ENCODE data around the gene SIN3A. TPM values are rescaled to one million over a fixed set of nuclear protein-coding genes. Genes with fewer than 3 reads are reported as not detected.
"Not testable (repeated sequence)": the region's sequence is repeated elsewhere in the genome, so short reads cannot be mapped to it uniquely, and the experiment has no call there.

SIN3A gene
- total RNA-seq, 1 experiment from 2014 or later = 42.7 TPM

DNA sequence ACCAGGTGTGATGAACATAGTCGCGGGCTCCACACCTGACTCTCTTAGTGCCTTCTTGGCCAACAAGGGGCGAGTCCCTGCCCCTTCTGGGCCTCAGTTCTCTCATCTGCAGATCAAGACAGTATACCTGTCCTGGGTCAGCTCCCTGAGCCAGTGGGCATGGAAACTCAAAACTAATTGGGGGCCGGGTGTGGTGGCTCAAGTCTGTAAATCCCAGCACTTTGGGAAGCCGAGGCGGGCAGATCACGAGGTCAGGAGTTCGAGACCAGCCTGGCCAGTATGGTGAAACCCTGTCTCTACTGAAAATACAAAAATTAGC is 102.2 kb downstream of the SIN3A start:
- DNase-seq; H3K36me3 ChIP-seq (replicated peaks; ENCODE audit: control insufficient read depth, insufficient read depth, low read length); H3K4me3 ChIP-seq (ENCODE audit: insufficient read depth, low read depth, low read length): not testable (repeated sequence)
- peaks cover 24% of the 10 kb centered on the region for H3K27me3 ChIP-seq (ENCODE audit: control insufficient read depth, insufficient read depth, low read length)

DNA sequence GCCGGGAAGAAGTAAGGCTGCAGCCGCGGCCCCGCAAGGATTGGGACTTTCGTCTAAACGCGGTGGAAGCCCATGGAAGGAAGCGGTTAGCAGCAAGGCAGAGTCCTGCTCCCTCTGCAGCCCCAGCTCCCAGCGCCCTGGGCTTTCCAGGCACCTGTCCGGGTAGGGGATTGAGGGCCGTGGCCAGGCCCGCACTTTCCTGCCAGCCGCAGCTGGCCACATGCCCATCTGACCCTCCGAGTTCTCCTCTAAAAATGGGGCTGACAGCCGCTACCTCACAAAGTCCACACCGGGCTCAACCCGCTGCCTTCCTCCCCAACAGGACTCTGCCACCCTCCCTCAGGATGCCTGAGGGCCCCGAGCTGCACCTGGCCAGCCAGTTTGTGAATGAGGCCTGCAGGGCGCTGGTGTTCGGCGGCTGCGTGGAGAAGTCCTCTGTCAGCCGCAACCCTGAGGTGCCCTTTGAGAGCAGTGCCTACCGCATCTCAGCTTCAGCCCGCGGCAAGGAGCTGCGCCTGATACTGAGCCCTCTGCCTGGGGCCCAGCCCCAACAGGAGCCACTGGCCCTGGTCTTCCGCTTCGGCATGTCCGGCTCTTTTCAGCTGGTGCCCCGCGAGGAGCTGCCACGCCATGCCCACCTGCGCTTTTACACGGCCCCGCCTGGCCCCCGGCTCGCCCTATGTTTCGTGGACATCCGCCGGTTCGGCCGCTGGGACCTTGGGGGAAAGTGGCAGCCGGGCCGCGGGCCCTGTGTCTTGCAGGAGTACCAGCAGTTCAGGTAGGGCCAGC is 102.7 kb downstream of the SIN3A start:
- peak; percentile 82 for DNase-seq
- Histone ChIP-seq H3K27me3 (ENCODE audit: control insufficient read depth, insufficient read depth, low read length) (peaks cover 24% of the 10 kb centered on the region), H3K36me3 (replicated peaks; ENCODE audit: control insufficient read depth, insufficient read depth, low read length) (no peaks in the 10 kb centered on the region), H3K4me3 (ENCODE audit: insufficient read depth, low read depth, low read length) (peak overlapping the region; percentile 79)

DNA sequence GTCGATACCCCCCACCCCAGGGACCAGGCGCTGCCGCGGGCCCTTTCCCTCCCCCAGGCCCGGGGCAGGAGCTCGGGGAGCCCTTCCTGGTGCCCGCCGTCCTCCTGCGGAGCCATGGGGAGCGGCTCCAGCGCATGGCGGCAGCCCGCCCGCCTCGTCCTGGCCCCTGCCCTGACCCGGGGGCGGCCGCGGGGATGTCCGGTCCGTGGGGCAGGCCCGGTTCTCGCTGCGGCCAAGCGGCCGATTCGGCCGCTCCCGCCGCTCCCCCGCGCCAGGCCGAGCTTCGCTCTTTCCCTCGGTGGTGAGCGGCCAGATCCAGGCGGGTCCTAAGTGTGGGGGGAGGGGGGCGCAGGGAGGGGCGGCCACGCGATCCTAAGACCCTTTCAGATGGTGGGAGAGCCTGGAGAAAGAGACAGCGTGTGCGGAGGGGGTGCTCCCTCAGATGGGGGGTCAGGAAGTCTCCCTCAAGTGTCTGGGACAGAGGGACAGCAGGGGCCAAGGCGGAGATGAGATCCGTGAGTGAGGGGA is 103.4 kb downstream of the SIN3A start:
- peak; percentile 85 for DNase-seq
- Histone ChIP-seq H3K36me3 (replicated peaks; ENCODE audit: control insufficient read depth, insufficient read depth, low read length) (no peaks in the 10 kb centered on the region), H3K27me3 (ENCODE audit: control insufficient read depth, insufficient read depth, low read length) (peaks cover 24% of the 10 kb centered on the region), H3K4me3 (ENCODE audit: insufficient read depth, low read depth, low read length) (peak overlapping the region; percentile 79)

DNA sequence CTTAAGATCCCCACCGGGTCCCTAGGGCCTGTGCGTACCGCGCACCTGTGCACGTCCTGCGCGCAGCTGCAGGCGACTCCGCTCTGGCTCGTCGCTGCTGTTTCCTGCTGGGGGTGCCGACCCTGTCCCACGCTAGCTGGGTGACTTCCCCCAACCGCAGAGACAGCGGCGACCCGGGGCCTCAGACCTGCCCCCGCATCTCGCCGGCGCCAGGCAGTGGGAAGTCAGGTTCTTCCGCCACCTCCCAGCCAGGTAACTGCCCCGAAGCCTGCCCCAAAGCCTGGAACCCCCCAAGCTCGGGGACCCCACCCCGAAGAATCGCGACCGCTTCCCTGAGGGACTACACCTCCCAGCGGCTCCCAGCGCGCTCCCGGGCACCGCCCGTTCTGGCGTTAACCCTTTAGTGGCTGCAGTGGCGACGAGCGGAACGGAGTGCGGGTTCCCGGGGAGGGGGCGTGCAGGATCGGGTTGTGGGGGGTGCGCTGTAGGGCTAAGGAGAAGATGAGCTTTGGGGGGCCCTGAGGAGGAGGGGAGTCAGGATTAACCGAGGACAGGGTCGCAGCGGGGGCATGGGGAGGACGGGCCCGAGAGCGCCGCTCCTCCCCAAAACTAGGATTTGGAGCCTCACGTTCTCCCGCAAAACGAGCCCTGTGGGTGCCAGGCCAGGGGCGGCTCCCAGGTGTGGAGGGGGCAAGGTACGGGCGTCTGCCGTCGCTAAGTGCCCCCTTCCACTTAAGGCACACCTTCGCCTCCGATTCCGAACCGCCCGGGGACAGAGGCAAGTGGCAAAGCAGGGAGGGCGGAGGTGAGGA is 104.1 kb downstream of the SIN3A start:
- Histone ChIP-seq H3K27me3 (ENCODE audit: control insufficient read depth, insufficient read depth, low read length) (peaks cover 24% of the 10 kb centered on the region), H3K4me3 (ENCODE audit: insufficient read depth, low read depth, low read length) (peak overlapping the region; percentile 79), H3K36me3 (replicated peaks; ENCODE audit: control insufficient read depth, insufficient read depth, low read length) (no peaks in the 10 kb centered on the region)
- peak; percentile 90 for DNase-seq

DNA sequence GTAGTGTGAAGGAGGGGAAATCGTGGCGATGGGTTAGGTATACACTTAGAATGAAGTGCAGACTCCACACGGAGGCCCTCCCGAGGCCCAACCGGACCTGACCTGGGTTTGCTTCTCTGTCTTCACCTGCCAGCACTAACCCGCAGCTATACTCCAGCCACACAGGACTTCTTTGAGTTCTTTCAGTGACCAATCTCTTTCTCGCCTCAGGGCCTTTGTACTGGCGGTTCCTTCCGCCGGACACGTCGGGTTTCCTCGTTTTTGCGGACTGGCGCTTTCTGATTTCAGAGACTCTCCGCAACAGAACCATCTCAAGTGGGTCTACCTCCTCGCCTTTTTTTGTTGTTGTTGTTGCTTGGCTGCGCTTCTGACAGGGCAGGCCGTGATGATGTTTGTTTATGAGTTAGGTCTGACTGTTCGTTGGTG is 104.7 kb downstream of the SIN3A start, which contains the start of gene NEIL1:
TSS of gene NEIL1 (plus strand) at position 244 of the 426 bp plus-strand sequence. CDS start 1,867 bp downstream, outside the sequence.
- peak; percentile 72 for DNase-seq
- Histone ChIP-seq H3K27me3 (ENCODE audit: control insufficient read depth, insufficient read depth, low read length) (peaks cover 24% of the 10 kb centered on the region), H3K4me3 (ENCODE audit: insufficient read depth, low read depth, low read length) (peak within 1 kb of the TSS; percentile 79), H3K36me3 (replicated peaks; ENCODE audit: control insufficient read depth, insufficient read depth, low read length) (no peaks in the 10 kb centered on the region)

DNA sequence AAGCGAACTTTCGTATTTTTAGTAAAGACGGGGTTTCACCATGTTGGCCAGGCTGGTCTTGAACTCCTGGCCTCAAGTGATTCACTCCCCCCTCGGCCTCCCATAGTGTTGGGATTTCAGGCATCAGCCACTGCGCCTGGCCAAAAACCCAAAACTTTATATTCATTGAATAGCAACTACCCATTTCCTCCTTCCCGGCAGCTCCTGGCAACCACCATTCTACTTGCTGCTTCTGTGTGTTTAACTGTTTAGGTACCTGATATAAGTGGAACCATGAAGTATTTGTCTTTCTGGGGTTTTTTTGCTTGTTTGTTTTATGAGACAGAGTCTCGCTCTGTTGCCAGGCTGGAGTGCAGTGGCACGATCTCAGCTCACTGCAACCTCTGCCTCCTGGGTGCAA is 107.5 kb downstream of the SIN3A start:
- not testable (repeated sequence) for DNase-seq; H3K36me3 ChIP-seq (replicated peaks; ENCODE audit: control insufficient read depth, insufficient read depth, low read length); H3K4me3 ChIP-seq (ENCODE audit: insufficient read depth, low read depth, low read length)
- peaks cover 22% of the 10 kb centered on the region for H3K27me3 ChIP-seq (ENCODE audit: control insufficient read depth, insufficient read depth, low read length)

DNA sequence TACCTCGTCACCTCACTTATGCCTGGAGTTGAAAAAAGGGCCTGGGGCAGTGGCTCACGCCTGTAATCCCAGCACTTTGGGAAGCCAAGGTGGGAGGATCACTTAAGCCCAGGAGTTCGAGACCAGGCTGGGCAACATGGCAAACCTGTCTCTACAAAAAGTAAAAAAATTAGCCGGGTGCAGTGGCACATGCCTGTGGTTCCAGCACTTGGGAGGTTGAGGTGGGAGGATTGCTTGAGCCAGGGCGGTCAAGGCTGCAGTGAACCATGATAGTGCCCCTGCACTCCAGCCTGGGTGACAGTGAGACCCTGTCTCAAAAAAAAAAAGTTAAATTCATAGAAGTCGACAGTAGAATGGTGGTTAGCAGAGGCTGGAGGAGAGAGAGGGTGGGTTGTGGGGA is 109.3 kb downstream of the SIN3A start:
- peaks cover 8% of the 10 kb centered on the region for H3K27me3 ChIP-seq (ENCODE audit: control insufficient read depth, insufficient read depth, low read length)
- H3K4me3 ChIP-seq (ENCODE audit: insufficient read depth, low read depth, low read length) = no peak overlapping the region
- H3K36me3 ChIP-seq (replicated peaks; ENCODE audit: control insufficient read depth, insufficient read depth, low read length) = peaks cover 3% of the 10 kb centered on the region
- DNase-seq = no peak

DNA sequence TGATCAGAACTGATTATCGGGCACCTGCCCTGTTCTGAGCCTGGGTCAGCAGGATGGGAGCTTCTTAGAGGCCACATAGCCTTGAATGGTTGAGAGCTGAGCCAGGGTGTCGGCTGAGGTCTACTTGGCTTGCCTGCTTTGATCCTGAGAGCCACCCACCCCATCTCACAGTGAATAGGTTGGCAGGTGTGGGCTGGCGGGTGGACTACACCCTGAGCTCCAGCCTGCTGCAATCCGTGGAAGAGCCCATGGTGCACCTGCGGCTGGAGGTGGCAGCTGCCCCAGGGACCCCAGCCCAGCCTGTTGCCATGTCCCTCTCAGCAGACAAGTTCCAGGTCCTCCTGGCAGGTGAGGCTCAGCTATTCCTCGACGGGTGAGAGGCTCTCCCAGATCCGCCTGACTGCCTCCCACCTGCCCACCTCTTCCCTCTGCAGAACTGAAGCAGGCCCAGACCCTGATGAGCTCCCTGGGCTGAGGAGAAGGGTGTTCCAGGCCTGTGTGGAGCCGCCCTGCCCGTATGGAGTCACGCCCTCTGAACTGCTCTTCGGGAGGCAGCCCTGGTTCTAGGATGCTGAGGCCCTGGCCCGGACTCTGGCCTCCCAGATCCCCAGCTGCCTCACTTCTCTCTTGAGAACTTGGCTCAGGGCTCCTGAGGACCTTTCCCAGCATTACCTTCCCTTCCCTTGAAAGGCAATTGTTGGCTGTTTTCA is 111.8 kb downstream of the SIN3A start:
- H3K36me3 ChIP-seq (replicated peaks; ENCODE audit: control insufficient read depth, insufficient read depth, low read length) = peaks cover 3% of the 10 kb centered on the region
- peak; percentile 13 for DNase-seq

DNA sequence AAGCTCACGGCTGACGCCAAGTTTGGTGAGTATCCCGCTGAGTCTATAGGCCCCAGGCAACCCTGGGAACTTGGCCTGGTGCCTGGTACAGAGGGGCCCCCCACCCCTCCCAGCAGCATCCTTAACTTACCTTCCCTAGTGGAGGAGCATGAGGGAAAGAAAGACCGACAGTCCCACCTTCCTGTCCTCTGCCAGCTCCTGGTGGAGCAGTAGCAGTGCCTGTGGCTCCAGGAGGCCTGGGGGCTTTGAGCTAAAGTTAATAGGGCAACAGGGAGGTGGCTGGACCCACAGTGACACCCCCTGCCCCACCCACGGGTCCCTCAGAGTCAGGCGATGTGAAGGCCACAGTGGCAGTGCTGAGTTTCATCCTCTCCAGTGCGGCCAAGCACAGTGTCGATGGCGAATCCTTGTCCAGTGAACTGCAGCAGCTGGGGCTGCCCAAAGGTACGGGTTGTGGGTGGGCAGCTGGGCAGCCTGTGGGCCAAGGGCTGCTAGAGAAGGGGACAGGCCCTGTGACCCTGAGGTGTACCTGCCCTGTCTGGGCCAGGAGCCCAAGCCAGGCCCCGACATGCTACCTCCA is 112.7 kb downstream of the SIN3A start:
- no peaks in the 10 kb centered on the region for H3K27me3 ChIP-seq (ENCODE audit: control insufficient read depth, insufficient read depth, low read length)
- peaks cover 3% of the 10 kb centered on the region for H3K36me3 ChIP-seq (replicated peaks; ENCODE audit: control insufficient read depth, insufficient read depth, low read length)
- no peak for DNase-seq
- no peak overlapping the region for H3K4me3 ChIP-seq (ENCODE audit: insufficient read depth, low read depth, low read length)

More for the DNA sequence above, 111.8 kb downstream of the SIN3A start:
- Histone ChIP-seq H3K27me3 (ENCODE audit: control insufficient read depth, insufficient read depth, low read length) (no peaks in the 10 kb centered on the region), H3K4me3 (ENCODE audit: insufficient read depth, low read depth, low read length) (no peak overlapping the region)

DNA sequence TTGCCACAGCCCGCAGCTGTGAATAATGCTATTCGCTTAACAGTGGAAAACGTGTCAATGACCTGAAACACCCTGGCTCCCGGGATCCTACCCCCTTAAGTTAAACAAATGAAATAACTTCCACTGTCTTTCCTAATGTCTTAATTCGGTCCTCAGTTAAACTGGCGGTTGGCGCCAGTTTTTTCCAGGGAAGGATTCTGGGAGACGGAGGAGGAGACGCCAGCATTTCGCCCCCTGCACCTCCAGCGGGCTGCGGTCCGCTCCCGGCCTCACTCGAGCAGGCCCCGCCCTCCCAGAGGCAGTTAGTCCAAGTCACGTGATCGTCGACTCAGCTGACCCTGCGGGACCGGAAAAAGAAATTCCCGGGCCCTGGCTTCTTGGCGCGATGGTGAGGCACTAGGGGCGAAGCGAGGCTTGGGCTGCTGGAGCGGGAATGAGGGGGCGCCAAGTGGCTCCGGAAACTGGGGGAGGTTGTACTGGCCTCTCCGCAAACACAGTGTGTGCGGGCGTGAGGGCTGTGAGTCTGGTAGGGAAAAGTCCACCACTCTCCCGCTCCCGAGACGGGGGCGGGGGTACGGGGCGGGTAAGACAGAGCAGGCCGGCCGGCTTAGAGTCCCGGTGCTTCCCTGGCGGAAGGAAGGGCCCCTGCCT is 115.7 kb downstream of the SIN3A start, which contains the start of gene COMMD4:
TSS of gene COMMD4 (plus strand) at position 359 of the 651 bp plus-strand sequence. CDS start at position 386, 27 bp downstream.
- peak; percentile 89 for DNase-seq
- Histone ChIP-seq H3K4me3 (ENCODE audit: insufficient read depth, low read depth, low read length) (peak within 1 kb of the TSS; percentile 77), H3K27me3 (ENCODE audit: control insufficient read depth, insufficient read depth, low read length) (no peaks in the 10 kb centered on the region), H3K36me3 (replicated peaks; ENCODE audit: control insufficient read depth, insufficient read depth, low read length) (peaks cover 3% of the 10 kb centered on the region)

DNA sequence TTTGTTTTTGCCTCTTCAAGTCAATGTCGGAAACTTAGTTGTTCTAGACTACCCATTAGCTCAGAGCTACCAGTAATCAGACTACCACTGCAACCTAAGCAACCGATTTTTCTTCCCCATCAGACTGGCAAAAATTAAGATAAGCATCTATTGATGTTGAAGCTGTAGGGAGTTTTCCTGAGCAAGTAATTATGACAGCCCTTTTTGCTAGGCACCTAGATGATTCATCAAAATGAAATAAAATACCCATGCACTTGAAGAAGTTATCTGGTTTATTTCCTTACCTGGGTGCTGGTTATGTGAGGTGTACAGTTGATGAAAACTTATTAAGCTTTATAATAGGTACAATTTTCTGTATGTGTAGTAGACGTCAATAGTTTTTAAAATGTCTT is 116.2 kb downstream of the SIN3A start:
- no peaks in the 10 kb centered on the region for H3K27me3 ChIP-seq (ENCODE audit: control insufficient read depth, insufficient read depth, low read length)

DNA sequence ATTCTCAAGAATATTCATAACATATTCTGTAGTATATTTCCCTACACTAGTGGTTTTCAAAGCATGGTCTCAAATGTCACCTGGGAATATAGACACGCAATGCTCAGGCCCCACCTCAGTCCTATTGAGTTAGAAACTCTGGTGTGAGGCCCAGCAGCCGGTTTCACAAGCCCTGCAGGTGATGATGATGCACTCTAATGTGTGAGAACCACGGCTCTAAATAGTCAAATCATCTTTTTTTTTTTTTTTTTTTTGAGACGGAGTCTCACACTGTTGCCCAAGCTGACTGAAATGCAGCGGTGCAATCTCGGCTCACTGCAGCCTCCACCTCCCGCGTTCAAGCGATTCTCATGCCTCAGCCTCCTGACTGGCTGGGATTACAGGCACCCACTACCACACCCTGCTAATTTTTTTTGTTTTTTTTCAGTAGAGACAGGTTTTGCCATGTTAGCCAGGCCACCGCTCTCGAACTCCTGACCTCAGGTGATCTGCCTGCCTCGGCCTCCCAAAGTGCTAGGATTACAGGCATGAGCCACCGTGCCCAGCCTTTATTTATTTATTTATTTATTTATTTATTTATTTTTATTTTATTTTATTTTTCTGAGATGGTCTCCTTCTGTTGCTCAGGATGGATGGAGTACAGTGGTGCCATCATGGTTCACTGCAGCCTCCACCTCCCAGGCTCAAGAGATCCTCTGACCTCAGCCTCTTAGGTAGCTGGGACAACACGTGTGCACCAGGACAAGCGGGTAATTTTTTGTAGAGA is 117.7 kb downstream of the SIN3A start:
- not testable (repeated sequence) for H3K4me3 ChIP-seq (ENCODE audit: insufficient read depth, low read depth, low read length); H3K36me3 ChIP-seq (replicated peaks; ENCODE audit: control insufficient read depth, insufficient read depth, low read length); H3K27me3 ChIP-seq (ENCODE audit: control insufficient read depth, insufficient read depth, low read length); DNase-seq

More for the DNA sequence above, 116.2 kb downstream of the SIN3A start:
- Histone ChIP-seq H3K36me3 (replicated peaks; ENCODE audit: control insufficient read depth, insufficient read depth, low read length) (peaks cover 3% of the 10 kb centered on the region), H3K4me3 (ENCODE audit: insufficient read depth, low read depth, low read length) (peak overlapping the region; percentile 77)
- DNase-seq = no peak

DNA sequence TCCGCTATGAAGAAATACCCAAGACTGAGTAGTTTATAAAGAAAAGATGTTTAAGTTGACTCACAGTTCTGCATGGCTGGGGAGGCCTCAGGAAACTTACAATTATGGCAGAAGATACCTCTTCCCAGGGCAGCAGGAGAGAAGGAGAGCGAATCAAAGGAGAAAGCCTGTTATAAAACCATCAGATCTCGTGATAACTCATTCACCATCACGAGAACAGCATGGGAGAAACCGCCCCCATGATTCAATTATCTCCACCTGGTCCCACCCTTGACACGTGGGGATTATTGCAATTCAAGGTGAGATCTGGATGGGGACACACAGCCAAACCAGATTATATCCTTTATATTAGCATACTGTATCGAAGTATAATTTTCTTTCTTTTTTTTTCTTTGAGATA is 119.4 kb downstream of the SIN3A start:
- H3K27me3 ChIP-seq (ENCODE audit: control insufficient read depth, insufficient read depth, low read length); DNase-seq: not testable (repeated sequence)

More for the DNA sequence above, 119.4 kb downstream of the SIN3A start:
- H3K4me3 ChIP-seq (ENCODE audit: insufficient read depth, low read depth, low read length); H3K36me3 ChIP-seq (replicated peaks; ENCODE audit: control insufficient read depth, insufficient read depth, low read length): not testable (repeated sequence)

Data from H7 (cell line).